Measurements from ENCODE around the gene COL8A1. TPM values are rescaled to one million over a fixed set of nuclear protein-coding genes. Genes with fewer than 3 reads are reported as not detected.

COL8A1 gene
- total RNA-seq, 1 experiment from 2014 or later: 0.07 TPM

GRCh38 chr3:99624496-99625236, 13.7 kb upstream of the COL8A1 start:
- Histone ChIP-seq H3K9me2 (ENCODE audit: insufficient read depth) (no peaks in the 10 kb centered on the region), H3K79me2 (ENCODE audit: insufficient read depth, low read length) (no peaks in the 10 kb centered on the region), H3K27me3 (ENCODE audit: insufficient read depth, low read length) (peaks cover 18% of the 10 kb centered on the region), H3K36me3 (ENCODE audit: control insufficient read depth in 1 of 2, insufficient read depth in 2 of 2, low read length in 2 of 2) (no peaks in the 10 kb centered on the region), H3K4me3 (replicated peaks in 1 of 2; ENCODE audit: low read depth in 1 of 2, low read length in 2 of 2) (no peak overlapping the region), H3K4me1 (ENCODE audit: control insufficient read depth in 1 of 2, insufficient read depth in 2 of 2, low read length in 2 of 2) (no peaks in the 10 kb centered on the region), H3K4me2 (ENCODE audit: low read length) (no peak overlapping the region), H3K9ac (ENCODE audit: low read length) (no peak overlapping the region), H4K20me1 (ENCODE audit: insufficient read depth) (no peaks in the 10 kb centered on the region), H2AFZ (ENCODE audit: low read depth, low read length, poor library complexity, severe bottlenecking) (no peak overlapping the region), H3K27ac (ENCODE audit: low read depth, low read length) (no peak overlapping the region), H3K9me3 (ENCODE audit: control insufficient read depth in 1 of 2, insufficient read depth in 1 of 2, low read depth in 1 of 2, low read length in 2 of 2) (no peaks in the 10 kb centered on the region)
- CTCF ChIA-PET: interaction anchor here (1.1 kb wide), 1 partner anchor 12 kb away, joined by 3 read pairs; no protein-coding TSS in a partner anchor
- DNase-seq (ENCODE audit: low read depth, low spot score) (no peak), ATAC-seq (no peak)
- POLR2A ChIA-PET: no interaction called here
- intact Hi-C loops (cut with micrococcal nuclease): no loop called here
- BruUV-seq (replicated peaks): no TSS peak
- RAD21 ChIA-PET (ENCODE audit: low non-redundant PET in 1 of 2, low total read pairs in 2 of 2, uncharacterized antibody in 2 of 2, unreplicated experiment in 2 of 2): no interaction called here
- no peak for TF ChIP-seq ZNF274 (IDR thresholded peaks at IDR 0.05; ENCODE audit: low read depth, low read length)
- TF ChIP-seq TCF7L2 (IDR thresholded peaks at IDR 0.05; ENCODE audit: borderline replicate concordance, extremely low read depth, insufficient read depth, insufficient read length): no peak
- TF ChIP-seq ZFX (IDR thresholded peaks at IDR 0.05): no peak
- no peak for TF ChIP-seq EGR1 (IDR thresholded peaks at IDR 0.05; ENCODE audit: low read depth)
- no peak for TF ChIP-seq CBX3 (IDR thresholded peaks at IDR 0.05; ENCODE audit: low read depth)
- no peak for TF ChIP-seq SP1 (IDR thresholded peaks at IDR 0.05; ENCODE audit: low read depth)
- no peak for TF ChIP-seq ATF3 (IDR thresholded peaks at IDR 0.05)
- no peak for TF ChIP-seq MAX (IDR thresholded peaks at IDR 0.05)
- no peak for TF ChIP-seq JUND (IDR thresholded peaks at IDR 0.05)
- no peak for TF ChIP-seq SIN3A (IDR thresholded peaks at IDR 0.05; ENCODE audit: low read depth)
- no peak for TF ChIP-seq ELF1 (IDR thresholded peaks at IDR 0.05; ENCODE audit: borderline replicate concordance, low read depth)
- no peak for TF ChIP-seq EZH2phosphoT487 (IDR thresholded peaks at IDR 0.05; ENCODE audit: borderline replicate concordance)
- no peak for TF ChIP-seq ZBTB33 (IDR thresholded peaks at IDR 0.05; ENCODE audit: extremely low read depth, insufficient replicate concordance, low read length)
- no peak for TF ChIP-seq SRF (IDR thresholded peaks at IDR 0.05; ENCODE audit: low read depth)
- TF ChIP-seq FOSL1 (IDR thresholded peaks at IDR 0.05; ENCODE audit: low read depth): no peak
- TF ChIP-seq REST (IDR thresholded peaks at IDR 0.05; ENCODE audit: low read depth): no peak
- no peak for TF ChIP-seq YY1 (IDR thresholded peaks at IDR 0.05; ENCODE audit: extremely low read depth, insufficient replicate concordance, low read depth, low read length)

Measured in HCT116 (cell line).